GM19025 (cell line): ENCODE results near the gene CCDC57.

Source experiments
- ATAC-seq: cut with Tn5 transposase; IDR thresholded peaks from one replicate; pipeline ENCODE4 v1.9.1; 2021; ENCODE audit warnings: mild to moderate bottlenecking, low read depth, moderate library complexity; ENCODE audit not compliant: unreplicated experiment

The CCDC57 gene

GRCh38 chr17:82065638-82066303, 146.9 kb downstream of the CCDC57 start, which contains the start of gene DUS1L:
Gene DUS1L, minus strand, starts transcription at chr17:82065804. Its CDS starts 745 bp downstream, at chr17:82065059.
- peak; percentile 55 for ATAC-seq

GRCh38 chr17:82065193-82065637, 147.4 kb downstream of the CCDC57 start:
- ATAC-seq: peak; percentile 23

GRCh38 chr17:82064433-82065192, 148.0 kb downstream of the CCDC57 start:
- ATAC-seq: no peak

- no peak for ATAC-seq
These were observed 148.9 kb downstream of the CCDC57 start for GRCh38 chr17:82063424-82064415.

GRCh38 chr17:82062984-82063368, 149.7 kb downstream of the CCDC57 start:
- ATAC-seq: no peak

- no peak for ATAC-seq
These were observed 150.3 kb downstream of the CCDC57 start for GRCh38 chr17:82062076-82062983.

GRCh38 chr17:82061047-82061925, 151.4 kb downstream of the CCDC57 start:
- ATAC-seq: no peak

GRCh38 chr17:82060614-82061013, 152.0 kb downstream of the CCDC57 start:
- ATAC-seq: no peak

- ATAC-seq: no peak
These were observed 152.7 kb downstream of the CCDC57 start for GRCh38 chr17:82060001-82060380.

- ATAC-seq: no peak
These were observed 153.2 kb downstream of the CCDC57 start for GRCh38 chr17:82059272-82060000.

GRCh38 chr17:82058855-82059249, 153.8 kb downstream of the CCDC57 start:
- no peak for ATAC-seq

- ATAC-seq: no peak
These were observed 154.3 kb downstream of the CCDC57 start for GRCh38 chr17:82058230-82058854.

GRCh38 chr17:82056729-82057621, 155.7 kb downstream of the CCDC57 start:
- ATAC-seq: no peak

GRCh38 chr17:82055965-82056728, 156.5 kb downstream of the CCDC57 start:
- no peak for ATAC-seq

- ATAC-seq: no peak
These were observed 157.3 kb downstream of the CCDC57 start for GRCh38 chr17:82055023-82055964.
